Cardiac muscle cell (in vitro differentiated cells and primary cell): Measurements from ENCODE around the gene CASP14. TPM values are rescaled to one million over a fixed set of nuclear protein-coding genes. Genes with fewer than 3 reads are reported as not detected.
"Not testable (repeated sequence)": the region's sequence is repeated elsewhere in the genome, so short reads cannot be mapped to it uniquely, and the experiment has no call there.

Experiments
- DNase-seq, 2 donors: peaks; one replicate each; pipeline versions ENCODE4 v3.0.0 to v3.0.0-alpha.2; 2010 to 2017; ENCODE audit warnings: low read depth in 1 of 2, low spot score in 1 of 2
- H3K27ac ChIP-seq: fragments of 200-600 bp; sonication (generic); 2 replicates; pipeline ENCODE4 v1.5.1; 2016
- H3K27me3 ChIP-seq: fragments of 200-600 bp; sonication (generic); 2 replicates; pipeline ENCODE4 v1.6.0; 2016; ENCODE audit warnings: control low read depth
- H3K36me3 ChIP-seq: fragments of 200-600 bp; sonication (generic); 2 replicates; pipeline ENCODE4 v1.5.1; 2016; ENCODE audit warnings: control low read depth
- H3K4me1 ChIP-seq: fragments of 200-600 bp; sonication (generic); 2 replicates; pipeline ENCODE4 v1.8.1; 2017; ENCODE audit warnings: low read depth, mild to moderate bottlenecking, mixed run types
- H3K4me3 ChIP-seq: fragments of 200-600 bp; sonication (generic); 2 replicates; pipeline ENCODE4 v1.5.1; 2016; ENCODE audit warnings: mild to moderate bottlenecking
- H3K9me3 ChIP-seq: fragments of 200-600 bp; sonication (generic); 2 replicates; pipeline ENCODE4 v1.5.1; 2017; ENCODE audit warnings: low read depth, mild to moderate bottlenecking, control low read depth
- CTCF ChIP-seq: IDR thresholded peaks from 2 replicates; pipeline ENCODE4 v1.5.1; 2012; ENCODE audit warnings: low read depth, mild to moderate bottlenecking, low read length
- polyA plus RNA-seq: library from polyadenylated mRNA; unstranded; fragments of >200 nt; fragmentation: Nextera tagmentation; extraction: Ambion mirVana; gene quantifications from 2 replicates; pipeline ENCODE4 v1.2.1, GENCODE V29; 2016
- total RNA-seq: library from RNA; depleted of rRNA; stranded (reverse); fragments of >200 nt; gene quantifications from 2 replicates; pipeline ENCODE4 v1.2.3, GENCODE V29; 2016

CASP14 gene
- total and polyA plus RNA-seq, 2 experiments from 2014 or later = not detected

GRCh38 chr19:15047680-15048079 lies 1.6 kb upstream of the CASP14 start:
- no peak overlapping the region for H3K4me3 ChIP-seq
- H3K9me3 ChIP-seq = no peaks in the 10 kb centered on the region
- no peaks in the 10 kb centered on the region for H3K27me3 ChIP-seq
- no peak for TF ChIP-seq CTCF
- DNase-seq = no peak
- no peaks in the 10 kb centered on the region for H3K4me1 ChIP-seq
- no peak overlapping the region for H3K27ac ChIP-seq
- no peaks in the 10 kb centered on the region for H3K36me3 ChIP-seq

- Histone ChIP-seq H3K4me1 (no peaks in the 10 kb centered on the region), H3K27ac (no peak overlapping the region), H3K9me3 (no peaks in the 10 kb centered on the region), H3K36me3 (no peaks in the 10 kb centered on the region), H3K27me3 (no peaks in the 10 kb centered on the region), H3K4me3 (no peak overlapping the region)
- no peak for TF ChIP-seq CTCF
- DNase-seq = no peak
Measured at GRCh38 chr19:15048128-15048527, 1.2 kb upstream of the CASP14 start.

- no peaks in the 10 kb centered on the region for H3K9me3 ChIP-seq
- no peak overlapping the region for H3K4me3 ChIP-seq
- no peak overlapping the region for H3K27ac ChIP-seq
- DNase-seq = no peak
- H3K36me3 ChIP-seq = no peaks in the 10 kb centered on the region
- no peak for TF ChIP-seq CTCF
- H3K4me1 ChIP-seq = no peaks in the 10 kb centered on the region
- H3K27me3 ChIP-seq = no peaks in the 10 kb centered on the region
Measured at GRCh38 chr19:15050639-15051038, 1.4 kb downstream of the CASP14 start.

GRCh38 chr19:15062036-15062435 lies 12.8 kb downstream of the CASP14 start:
- Histone ChIP-seq H3K4me1 (no peaks in the 10 kb centered on the region), H3K27me3 (no peaks in the 10 kb centered on the region), H3K27ac (no peak overlapping the region), H3K36me3 (no peaks in the 10 kb centered on the region), H3K9me3 (no peaks in the 10 kb centered on the region), H3K4me3 (no peak overlapping the region)
- no peak for DNase-seq
- no peak for TF ChIP-seq CTCF

- H3K27me3 ChIP-seq = not testable (repeated sequence)
Measured at GRCh38 chr19:15070386-15070785, 21.1 kb downstream of the CASP14 start.

GRCh38 chr19:15072930-15073647 lies 23.8 kb downstream of the CASP14 start:
- Histone ChIP-seq H3K4me1 (no peaks in the 10 kb centered on the region), H3K27ac (no peak overlapping the region), H3K4me3 (no peak overlapping the region), H3K27me3 (no peaks in the 10 kb centered on the region), H3K36me3 (no peaks in the 10 kb centered on the region), H3K9me3 (no peaks in the 10 kb centered on the region)
- DNase-seq = no peak
- no peak for TF ChIP-seq CTCF

More at GRCh38 chr19:15070386-15070785, 21.1 kb downstream of the CASP14 start:
- not testable (repeated sequence) for H3K9me3 ChIP-seq, H3K36me3 ChIP-seq, H3K27ac ChIP-seq, DNase-seq, H3K4me3 ChIP-seq, H3K4me1 ChIP-seq
